Measurements from ENCODE around the gene GLP1R. TPM values are rescaled to one million over a fixed set of nuclear protein-coding genes. Genes with fewer than 3 reads are reported as not detected.

GLP1R gene
- total and polyA plus RNA-seq, 5 donors from 2014 or later, result not detected

GRCh38 chr6:39086294-39086693 is 37.7 kb downstream of the GLP1R start:
- H3K27me3 Mint-ChIP-seq, result peaks cover 36% of the 10 kb centered on the region
- ATAC-seq (ENCODE audit: low read depth in 2 of 2) (no peak), DNase-seq (peak in 1 of 3 donors; percentile 41)
- H3K4me3 ChIP-seq (ENCODE audit: low read depth, low read length), result no peak overlapping the region
- no peaks in the 10 kb centered on the region for H3K36me3 Mint-ChIP-seq
- no peaks in the 10 kb centered on the region for H3K9me3 ChIP-seq (ENCODE audit: control insufficient read depth in 2 of 2, low read length in 2 of 2)
- H3K9me3 Mint-ChIP-seq, result no peaks in the 10 kb centered on the region
- H3K4me3 Mint-ChIP-seq, result no peak overlapping the region
- no peaks in the 10 kb centered on the region for H3K36me3 ChIP-seq (ENCODE audit: control insufficient read depth, insufficient read depth, low read length)
- H3K27ac ChIP-seq (ENCODE audit: insufficient read depth, low read length, poor library complexity, severe bottlenecking), result no peak overlapping the region
- no peaks in the 10 kb centered on the region for H3K27me3 ChIP-seq (ENCODE audit: control insufficient read depth, insufficient read depth, low read length)
- H3K4me1 ChIP-seq (ENCODE audit: control insufficient read depth, insufficient read depth, low read length, poor library complexity, severe bottlenecking), result peaks cover 6% of the 10 kb centered on the region
- peak overlapping the region in 1 of 3 donors; percentile 15 for H3K27ac Mint-ChIP-seq
- peaks cover 0 to 4% (median 2%) of the 10 kb centered on the region in 4 donors for H3K4me1 Mint-ChIP-seq

- no peaks in the 10 kb centered on the region for H3K36me3 ChIP-seq (ENCODE audit: control insufficient read depth, insufficient read depth, low read length)
- Mint-ChIP-seq H3K4me3 (no peak overlapping the region), H3K36me3 (no peaks in the 10 kb centered on the region), H3K27me3 (peaks cover 40% of the 10 kb centered on the region), H3K4me1 (peaks cover 0 to 4% (median 2%) of the 10 kb centered on the region in 4 donors), H3K9me3 (no peaks in the 10 kb centered on the region), H3K27ac (peak overlapping the region in 1 of 3 donors; percentile 45)
- no peak for ATAC-seq (ENCODE audit: low read depth in 2 of 2)
- H3K4me3 ChIP-seq (ENCODE audit: low read depth, low read length), result no peak overlapping the region
- no peaks in the 10 kb centered on the region for H3K27me3 ChIP-seq (ENCODE audit: control insufficient read depth, insufficient read depth, low read length)
- DNase-seq, result no peak
- peaks cover 6% of the 10 kb centered on the region for H3K4me1 ChIP-seq (ENCODE audit: control insufficient read depth, insufficient read depth, low read length, poor library complexity, severe bottlenecking)
- no peak overlapping the region for H3K27ac ChIP-seq (ENCODE audit: insufficient read depth, low read length, poor library complexity, severe bottlenecking)
- H3K9me3 ChIP-seq (ENCODE audit: control insufficient read depth in 2 of 2, low read length in 2 of 2), result no peaks in the 10 kb centered on the region
These were observed 38.1 kb downstream of the GLP1R start for GRCh38 chr6:39086711-39087110.

DNA sequence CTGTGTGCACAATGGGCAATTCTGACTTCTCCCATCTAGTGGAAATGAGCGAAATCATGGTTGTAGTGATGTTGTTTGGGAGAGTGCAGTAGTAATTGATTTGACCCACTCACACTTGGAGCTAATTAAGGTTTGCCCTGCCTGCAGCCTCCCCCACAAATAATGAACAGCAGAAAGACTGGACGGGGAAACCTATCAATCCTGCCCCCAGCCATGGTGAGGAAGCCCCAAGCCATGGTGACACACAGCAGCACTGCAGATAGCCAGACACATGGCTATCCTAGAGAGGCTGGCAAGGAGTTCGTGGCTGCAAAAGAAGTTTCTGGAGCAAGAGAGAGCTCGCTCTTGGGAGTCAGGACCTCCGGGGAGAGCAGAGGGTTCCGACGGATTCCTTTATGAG is 38.6 kb downstream of the GLP1R start:
- DNase-seq, result no peak
- no peak for ATAC-seq (ENCODE audit: low read depth in 2 of 2)
- H3K27me3 Mint-ChIP-seq, result peaks cover 44% of the 10 kb centered on the region

DNA sequence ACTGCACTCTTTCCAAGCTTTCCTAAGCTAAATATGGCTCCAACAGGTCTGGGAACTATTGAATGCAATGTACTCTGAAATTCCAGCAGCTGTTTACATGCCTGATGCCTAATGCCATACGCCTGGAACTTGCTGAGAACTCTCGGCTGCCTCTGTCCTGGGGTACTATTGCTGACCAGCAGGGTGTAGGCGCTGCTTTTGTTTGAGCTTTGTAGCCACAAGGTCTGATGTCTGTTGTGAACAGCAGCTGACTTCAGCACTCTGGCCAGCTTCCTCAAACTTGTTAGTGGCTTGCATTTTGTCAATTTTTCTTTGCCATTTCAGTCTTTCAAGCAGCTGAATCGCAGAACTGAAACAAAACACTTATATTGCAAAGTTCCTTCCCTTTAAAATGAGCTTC is 39.8 kb downstream of the GLP1R start:
- Histone ChIP-seq H3K36me3 (ENCODE audit: control insufficient read depth, insufficient read depth, low read length) (no peaks in the 10 kb centered on the region), H3K4me1 (ENCODE audit: control insufficient read depth, insufficient read depth, low read length, poor library complexity, severe bottlenecking) (peaks cover 6% of the 10 kb centered on the region), H3K4me3 (ENCODE audit: low read depth, low read length) (no peak overlapping the region), H3K27me3 (ENCODE audit: control insufficient read depth, insufficient read depth, low read length) (no peaks in the 10 kb centered on the region), H3K27ac (ENCODE audit: insufficient read depth, low read length, poor library complexity, severe bottlenecking) (no peak overlapping the region), H3K9me3 (ENCODE audit: control insufficient read depth in 2 of 2, low read length in 2 of 2) (no peaks in the 10 kb centered on the region)
- Mint-ChIP-seq H3K4me3 (no peak overlapping the region), H3K4me1 (peaks cover 0 to 4% (median 2%) of the 10 kb centered on the region in 4 donors), H3K36me3 (no peaks in the 10 kb centered on the region), H3K9me3 (no peaks in the 10 kb centered on the region), H3K27me3 (peaks cover 43% of the 10 kb centered on the region), H3K27ac (no peak overlapping the region)
- ATAC-seq (ENCODE audit: low read depth in 2 of 2), result no peak
- DNase-seq, result no peak

More for the DNA sequence above, 38.6 kb downstream of the GLP1R start:
- Mint-ChIP-seq H3K27ac (no peak overlapping the region), H3K36me3 (no peaks in the 10 kb centered on the region), H3K4me3 (no peak overlapping the region), H3K4me1 (peaks cover 0 to 4% (median 2%) of the 10 kb centered on the region in 4 donors), H3K9me3 (no peaks in the 10 kb centered on the region)
- peaks cover 6% of the 10 kb centered on the region for H3K4me1 ChIP-seq (ENCODE audit: control insufficient read depth, insufficient read depth, low read length, poor library complexity, severe bottlenecking)
- H3K27me3 ChIP-seq (ENCODE audit: control insufficient read depth, insufficient read depth, low read length), result no peaks in the 10 kb centered on the region
- H3K4me3 ChIP-seq (ENCODE audit: low read depth, low read length), result no peak overlapping the region
- H3K27ac ChIP-seq (ENCODE audit: insufficient read depth, low read length, poor library complexity, severe bottlenecking), result no peak overlapping the region
- H3K9me3 ChIP-seq (ENCODE audit: control insufficient read depth in 2 of 2, low read length in 2 of 2), result no peaks in the 10 kb centered on the region
- no peaks in the 10 kb centered on the region for H3K36me3 ChIP-seq (ENCODE audit: control insufficient read depth, insufficient read depth, low read length)

DNA sequence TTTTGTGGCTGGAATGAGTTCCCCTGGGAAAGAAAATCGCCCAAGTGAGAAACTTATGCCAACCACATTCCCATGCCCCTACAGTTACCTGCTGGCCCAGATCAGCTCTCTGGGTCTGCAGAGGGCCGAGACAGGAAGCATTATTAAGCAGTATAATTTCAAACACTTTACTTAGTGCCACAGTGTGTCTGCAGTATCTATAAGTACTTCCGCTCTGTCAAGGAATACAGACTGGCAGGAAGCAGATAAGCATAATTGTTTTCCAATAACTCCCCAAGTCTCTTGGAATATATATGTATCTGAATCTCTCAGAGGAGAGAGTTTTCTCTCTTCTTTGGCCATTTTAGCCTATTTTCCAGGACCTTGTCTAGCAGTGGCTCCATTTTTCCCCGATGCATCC is 41.5 kb downstream of the GLP1R start:
- peak overlapping the region in 2 of 3 donors; percentile 29 to 52 for H3K27ac Mint-ChIP-seq
- H3K4me3 ChIP-seq (ENCODE audit: low read depth, low read length), result no peak overlapping the region
- ATAC-seq (ENCODE audit: low read depth in 2 of 2), result no peak
- H3K9me3 ChIP-seq (ENCODE audit: control insufficient read depth in 2 of 2, low read length in 2 of 2), result no peaks in the 10 kb centered on the region
- H3K9me3 Mint-ChIP-seq, result no peaks in the 10 kb centered on the region
- H3K27ac ChIP-seq (ENCODE audit: insufficient read depth, low read length, poor library complexity, severe bottlenecking), result no peak overlapping the region
- peaks cover 37% of the 10 kb centered on the region for H3K27me3 Mint-ChIP-seq
- H3K36me3 ChIP-seq (ENCODE audit: control insufficient read depth, insufficient read depth, low read length), result no peaks in the 10 kb centered on the region
- no peak for DNase-seq
- peaks cover 6% of the 10 kb centered on the region for H3K4me1 ChIP-seq (ENCODE audit: control insufficient read depth, insufficient read depth, low read length, poor library complexity, severe bottlenecking)
- H3K36me3 Mint-ChIP-seq, result no peaks in the 10 kb centered on the region
- H3K27me3 ChIP-seq (ENCODE audit: control insufficient read depth, insufficient read depth, low read length), result no peaks in the 10 kb centered on the region
- H3K4me3 Mint-ChIP-seq, result no peak overlapping the region
- peaks cover 0 to 4% (median 2%) of the 10 kb centered on the region in 4 donors for H3K4me1 Mint-ChIP-seq

DNA sequence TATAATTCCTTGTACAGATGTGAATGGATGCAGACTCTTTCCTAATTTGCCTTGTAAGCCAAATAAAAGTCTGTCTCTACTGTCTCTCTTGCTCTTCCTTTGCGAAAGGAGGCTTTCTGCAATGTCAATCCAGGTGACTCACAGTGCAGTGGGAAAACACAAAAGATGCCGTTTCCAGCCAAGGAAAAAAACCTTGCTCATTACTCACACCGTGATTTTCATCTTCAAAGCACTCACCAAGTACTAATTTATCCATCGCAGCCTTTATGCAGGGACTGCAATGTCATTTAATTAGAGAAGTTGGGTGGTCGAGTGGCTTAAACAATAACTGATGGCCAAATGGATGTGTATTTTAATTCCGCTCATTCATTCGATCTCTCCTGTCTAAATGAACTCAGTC is 42.6 kb downstream of the GLP1R start:
- H3K36me3 Mint-ChIP-seq, result no peaks in the 10 kb centered on the region
- no peak overlapping the region for H3K4me3 ChIP-seq (ENCODE audit: low read depth, low read length)
- H3K9me3 Mint-ChIP-seq, result no peaks in the 10 kb centered on the region
- no peak overlapping the region for H3K4me3 Mint-ChIP-seq
- H3K4me1 ChIP-seq (ENCODE audit: control insufficient read depth, insufficient read depth, low read length, poor library complexity, severe bottlenecking), result peaks cover 3% of the 10 kb centered on the region
- no peak for DNase-seq
- H3K9me3 ChIP-seq (ENCODE audit: control insufficient read depth in 2 of 2, low read length in 2 of 2), result no peaks in the 10 kb centered on the region
- no peak overlapping the region for H3K27ac ChIP-seq (ENCODE audit: insufficient read depth, low read length, poor library complexity, severe bottlenecking)
- H3K27me3 Mint-ChIP-seq, result peaks cover 33% of the 10 kb centered on the region
- no peak for ATAC-seq (ENCODE audit: low read depth in 2 of 2)
- H3K4me1 Mint-ChIP-seq, result peaks cover 0 to 4% (median under 1%) of the 10 kb centered on the region in 4 donors
- no peaks in the 10 kb centered on the region for H3K36me3 ChIP-seq (ENCODE audit: control insufficient read depth, insufficient read depth, low read length)
- no peak overlapping the region for H3K27ac Mint-ChIP-seq
- no peaks in the 10 kb centered on the region for H3K27me3 ChIP-seq (ENCODE audit: control insufficient read depth, insufficient read depth, low read length)

DNA sequence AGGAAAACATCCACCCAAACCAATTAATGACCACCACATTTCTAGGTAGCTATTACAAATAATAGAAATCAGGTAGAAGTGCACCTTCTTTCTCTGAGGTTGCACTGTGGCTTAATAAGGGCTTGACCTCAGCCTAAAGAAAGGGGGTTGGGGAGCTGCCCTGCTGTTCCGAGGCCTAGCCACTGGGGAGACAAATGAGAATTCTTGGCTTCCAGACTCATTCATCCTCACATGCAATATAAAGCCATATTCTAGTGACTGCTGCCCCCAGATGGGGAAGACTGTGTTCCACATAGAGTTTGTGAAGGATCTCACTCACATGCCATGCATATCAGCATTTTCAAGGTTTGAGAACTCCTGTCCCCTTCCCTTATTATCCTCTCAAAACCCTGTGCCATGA is 43.5 kb downstream of the GLP1R start:
- ATAC-seq (ENCODE audit: low read depth in 2 of 2) (no peak), DNase-seq (no peak)
- no peaks in the 10 kb centered on the region for H3K9me3 ChIP-seq (ENCODE audit: control insufficient read depth in 2 of 2, low read length in 2 of 2)
- H3K4me1 Mint-ChIP-seq, result peaks cover 0 to 2% (median 0%) of the 10 kb centered on the region in 4 donors
- no peak overlapping the region for H3K4me3 Mint-ChIP-seq
- H3K4me1 ChIP-seq (ENCODE audit: control insufficient read depth, insufficient read depth, low read length, poor library complexity, severe bottlenecking), result no peaks in the 10 kb centered on the region
- H3K27me3 Mint-ChIP-seq, result peaks cover 26% of the 10 kb centered on the region
- no peaks in the 10 kb centered on the region for H3K36me3 Mint-ChIP-seq
- no peaks in the 10 kb centered on the region for H3K36me3 ChIP-seq (ENCODE audit: control insufficient read depth, insufficient read depth, low read length)
- no peak overlapping the region for H3K27ac Mint-ChIP-seq
- no peak overlapping the region for H3K4me3 ChIP-seq (ENCODE audit: low read depth, low read length)
- no peak overlapping the region for H3K27ac ChIP-seq (ENCODE audit: insufficient read depth, low read length, poor library complexity, severe bottlenecking)
- no peaks in the 10 kb centered on the region for H3K27me3 ChIP-seq (ENCODE audit: control insufficient read depth, insufficient read depth, low read length)
- H3K9me3 Mint-ChIP-seq, result no peaks in the 10 kb centered on the region

GRCh38 chr6:39093149-39093708 is 44.6 kb downstream of the GLP1R start:
- H3K4me3 Mint-ChIP-seq, result no peak overlapping the region

More at GRCh38 chr6:39093149-39093708, 44.6 kb downstream of the GLP1R start:
- ATAC-seq (ENCODE audit: low read depth in 2 of 2) (no peak), DNase-seq (no peak)
- no peak overlapping the region for H3K27ac Mint-ChIP-seq
- Histone ChIP-seq H3K9me3 (ENCODE audit: control insufficient read depth in 2 of 2, low read length in 2 of 2) (no peaks in the 10 kb centered on the region), H3K27me3 (ENCODE audit: control insufficient read depth, insufficient read depth, low read length) (no peaks in the 10 kb centered on the region), H3K4me3 (ENCODE audit: low read depth, low read length) (no peak overlapping the region), H3K36me3 (ENCODE audit: control insufficient read depth, insufficient read depth, low read length) (no peaks in the 10 kb centered on the region), H3K4me1 (ENCODE audit: control insufficient read depth, insufficient read depth, low read length, poor library complexity, severe bottlenecking) (no peaks in the 10 kb centered on the region), H3K27ac (ENCODE audit: insufficient read depth, low read length, poor library complexity, severe bottlenecking) (no peak overlapping the region)
- no peaks in the 10 kb centered on the region for H3K36me3 Mint-ChIP-seq
- peaks cover 0 to 2% (median 0%) of the 10 kb centered on the region in 4 donors for H3K4me1 Mint-ChIP-seq
- H3K9me3 Mint-ChIP-seq, result no peaks in the 10 kb centered on the region
- H3K27me3 Mint-ChIP-seq, result peaks cover 21% of the 10 kb centered on the region
